PC-9 (cell line): ENCODE data around the gene POU2F3.

Experiments
- EZH2 ChIP-seq: fragments of 200-600 bp; sonication (generic); IDR thresholded peaks from 2 replicates; pipeline ENCODE4 v1.8.0; 2017; ENCODE audit warnings: antibody characterized with exemption, low read depth
- TF ChIP-seq, protein P1 (sequence below): fragments of 200-600 bp; sonication (generic); conservative IDR thresholded peaks from 2 replicates; pipeline ENCODE4 v1.6.1; 2017; ENCODE audit warnings: mixed run types, antibody characterized with exemption, mild to moderate bottlenecking, moderate library complexity

DNA sequence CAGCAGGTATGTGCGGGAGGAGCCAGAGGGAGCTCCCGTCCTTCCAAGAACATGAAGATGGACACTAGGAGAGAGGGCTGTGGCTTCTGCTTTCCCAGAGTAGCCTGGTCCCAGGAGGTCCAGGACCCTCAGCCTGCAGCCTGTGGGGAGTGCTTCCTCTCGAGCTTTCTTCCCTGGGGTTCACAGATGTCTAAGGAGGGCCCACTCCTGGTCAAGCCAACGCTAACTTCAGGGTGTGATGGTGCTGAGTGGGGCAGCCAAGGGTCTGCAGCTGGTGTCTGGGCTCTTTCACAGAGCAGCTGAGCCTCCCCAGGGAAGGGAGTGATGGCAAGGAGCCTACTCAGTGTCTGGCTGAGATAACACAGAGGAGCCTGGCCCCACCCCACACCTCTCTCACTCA lies 3.3 kb downstream of the POU2F3 start:
- TF ChIP-seq, protein P1, sequence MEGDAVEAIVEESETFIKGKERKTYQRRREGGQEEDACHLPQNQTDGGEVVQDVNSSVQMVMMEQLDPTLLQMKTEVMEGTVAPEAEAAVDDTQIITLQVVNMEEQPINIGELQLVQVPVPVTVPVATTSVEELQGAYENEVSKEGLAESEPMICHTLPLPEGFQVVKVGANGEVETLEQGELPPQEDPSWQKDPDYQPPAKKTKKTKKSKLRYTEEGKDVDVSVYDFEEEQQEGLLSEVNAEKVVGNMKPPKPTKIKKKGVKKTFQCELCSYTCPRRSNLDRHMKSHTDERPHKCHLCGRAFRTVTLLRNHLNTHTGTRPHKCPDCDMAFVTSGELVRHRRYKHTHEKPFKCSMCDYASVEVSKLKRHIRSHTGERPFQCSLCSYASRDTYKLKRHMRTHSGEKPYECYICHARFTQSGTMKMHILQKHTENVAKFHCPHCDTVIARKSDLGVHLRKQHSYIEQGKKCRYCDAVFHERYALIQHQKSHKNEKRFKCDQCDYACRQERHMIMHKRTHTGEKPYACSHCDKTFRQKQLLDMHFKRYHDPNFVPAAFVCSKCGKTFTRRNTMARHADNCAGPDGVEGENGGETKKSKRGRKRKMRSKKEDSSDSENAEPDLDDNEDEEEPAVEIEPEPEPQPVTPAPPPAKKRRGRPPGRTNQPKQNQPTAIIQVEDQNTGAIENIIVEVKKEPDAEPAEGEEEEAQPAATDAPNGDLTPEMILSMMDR: no peak
- TF ChIP-seq EZH2: no peak
